Activated naive CD4-positive, alpha-beta T cell treated with anti-CD3 and anti-CD28 coated beads, Interleukin-2, amount 50 U/mL, for 24 hours (primary cell): ENCODE results near the gene ZNF212.
A peak's percentile ranks its signal among the peaks of the same experiment; 100 is the strongest.
"Not testable (repeated sequence)": the region's sequence is repeated elsewhere in the genome, so short reads cannot be mapped to it uniquely, and the experiment has no call there.

Experiments
- H3K27ac Mint-ChIP-seq: one replicate; pipeline ENCODE4 v1.8.0; 2021; ENCODE audit warnings: mild to moderate bottlenecking, mixed read lengths
- H3K27me3 Mint-ChIP-seq: one replicate; pipeline ENCODE4 v1.8.0; 2021; ENCODE audit warnings: mixed read lengths
- H3K36me3 Mint-ChIP-seq: one replicate; pipeline ENCODE4 v1.8.0; 2021; ENCODE audit warnings: mixed read lengths
- H3K4me1 Mint-ChIP-seq: one replicate; pipeline ENCODE4 v1.8.0; 2021; ENCODE audit warnings: mixed read lengths
- H3K4me3 Mint-ChIP-seq: one replicate; pipeline ENCODE4 v1.8.0; 2021; ENCODE audit warnings: mild to moderate bottlenecking, mixed read lengths
- H3K9me3 Mint-ChIP-seq: one replicate; pipeline ENCODE4 v1.8.0; 2021; ENCODE audit warnings: mixed read lengths

The ZNF212 gene

DNA sequence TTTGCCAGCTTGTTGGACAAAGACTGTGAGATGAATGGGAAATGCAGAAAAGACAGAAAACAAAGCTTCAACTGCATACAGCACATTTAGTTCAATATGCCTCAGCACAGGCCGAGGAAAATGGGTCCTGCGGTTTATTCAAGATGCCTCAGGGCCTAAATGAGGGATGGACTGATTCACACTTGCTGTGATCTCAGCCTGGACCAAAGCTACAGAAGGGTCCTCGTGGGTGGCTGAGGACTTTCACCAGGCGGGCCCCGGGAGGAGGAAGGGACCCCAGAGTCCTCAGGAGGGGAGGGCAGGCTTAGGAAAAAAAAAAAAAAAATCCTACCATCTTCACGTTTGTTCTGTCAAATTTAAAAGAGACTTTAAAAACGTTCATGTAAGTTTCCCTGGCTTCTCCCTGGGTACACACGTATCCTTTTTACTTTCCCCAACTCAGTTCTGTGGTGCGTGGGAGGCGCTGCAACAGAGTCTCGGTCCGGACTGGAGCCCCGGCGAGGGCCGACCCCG lies 21.9 kb downstream of the ZNF212 start:
- peaks cover 2% of the 10 kb centered on the region for H3K36me3 Mint-ChIP-seq
- peaks cover 40% of the 10 kb centered on the region for H3K4me1 Mint-ChIP-seq
- H3K9me3 Mint-ChIP-seq = no peaks in the 10 kb centered on the region
- H3K4me3 Mint-ChIP-seq = peak overlapping the region; percentile 87
- H3K27me3 Mint-ChIP-seq = no peaks in the 10 kb centered on the region
- H3K27ac Mint-ChIP-seq = peak overlapping the region; percentile 93

DNA sequence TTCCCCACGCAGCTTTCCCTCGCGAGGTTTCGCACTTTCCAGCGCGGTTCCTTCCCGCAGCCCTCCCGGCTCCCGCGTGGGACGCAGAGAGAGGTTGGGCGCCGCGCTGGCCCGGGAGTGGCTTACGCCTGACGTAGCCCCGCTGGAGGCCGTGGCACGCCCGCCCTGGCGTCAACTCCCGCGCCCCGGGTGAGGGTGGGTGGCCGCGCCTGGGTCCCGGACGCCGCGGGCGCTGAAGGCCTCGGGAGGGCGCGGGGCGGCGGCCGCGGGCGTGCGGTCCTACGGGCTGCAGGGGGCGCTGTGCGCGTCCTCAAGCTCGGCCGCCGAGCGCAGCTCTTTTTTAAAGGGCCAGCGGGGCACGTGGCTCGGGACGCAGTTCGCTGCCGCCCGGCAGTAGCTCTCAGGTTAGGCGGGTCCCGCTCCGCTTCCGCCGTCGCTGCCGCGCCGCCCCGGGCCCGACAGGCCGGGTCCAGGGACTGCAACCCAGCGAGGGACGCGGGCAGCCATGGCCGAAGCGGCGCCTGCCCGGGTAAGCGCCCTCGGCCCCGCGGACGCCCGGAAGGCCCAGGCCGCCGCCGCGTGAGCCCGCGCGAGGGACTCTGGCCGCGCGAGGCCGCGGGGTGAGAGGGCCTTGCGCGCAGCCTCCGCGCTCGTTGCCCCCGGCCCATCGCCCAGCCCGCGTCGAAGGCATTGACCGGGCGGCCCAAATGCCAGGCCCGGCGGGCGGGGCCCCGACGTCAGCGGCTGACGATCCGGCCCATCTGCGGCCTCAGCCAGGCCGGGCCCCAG lies 22.6 kb downstream of the ZNF212 start, which contains the start of gene ZNF783:
Gene ZNF783 (plus strand): TSS at position 368 of the 789 bp plus-strand sequence. CDS start 138 bp downstream, at position 506.
- Mint-ChIP-seq H3K4me3 (peak within 1 kb of the TSS; percentile 87), H3K36me3 (peaks cover 5% of the 10 kb centered on the region), H3K27ac (peak within 1 kb of the TSS; percentile 93), H3K4me1 (peaks cover 40% of the 10 kb centered on the region), H3K9me3 (no peaks in the 10 kb centered on the region), H3K27me3 (no peaks in the 10 kb centered on the region)

DNA sequence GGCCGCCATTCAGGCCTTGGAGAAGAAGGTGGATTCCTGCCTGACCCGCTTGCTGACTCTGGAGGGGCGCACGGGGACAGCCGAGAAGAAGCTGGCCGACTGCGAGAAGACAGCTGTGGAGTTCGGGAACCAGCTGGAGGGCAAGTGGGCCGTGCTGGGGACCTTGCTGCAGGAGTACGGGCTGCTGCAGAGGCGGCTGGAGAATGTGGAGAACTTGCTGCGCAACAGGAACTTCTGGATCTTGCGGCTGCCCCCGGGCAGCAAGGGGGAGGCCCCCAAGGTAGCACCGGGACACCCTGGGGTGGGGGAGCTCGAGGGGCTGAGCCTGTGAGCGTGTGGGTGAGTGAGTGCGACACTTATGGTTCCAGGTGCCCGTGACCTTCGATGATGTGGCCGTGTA lies 27.0 kb downstream of the ZNF212 start:
- H3K27me3 Mint-ChIP-seq = no peaks in the 10 kb centered on the region
- no peaks in the 10 kb centered on the region for H3K9me3 Mint-ChIP-seq
- H3K27ac Mint-ChIP-seq = no peak overlapping the region
- H3K4me3 Mint-ChIP-seq = no peak overlapping the region
- H3K36me3 Mint-ChIP-seq = peaks cover 18% of the 10 kb centered on the region
- H3K4me1 Mint-ChIP-seq = peaks cover 30% of the 10 kb centered on the region

DNA sequence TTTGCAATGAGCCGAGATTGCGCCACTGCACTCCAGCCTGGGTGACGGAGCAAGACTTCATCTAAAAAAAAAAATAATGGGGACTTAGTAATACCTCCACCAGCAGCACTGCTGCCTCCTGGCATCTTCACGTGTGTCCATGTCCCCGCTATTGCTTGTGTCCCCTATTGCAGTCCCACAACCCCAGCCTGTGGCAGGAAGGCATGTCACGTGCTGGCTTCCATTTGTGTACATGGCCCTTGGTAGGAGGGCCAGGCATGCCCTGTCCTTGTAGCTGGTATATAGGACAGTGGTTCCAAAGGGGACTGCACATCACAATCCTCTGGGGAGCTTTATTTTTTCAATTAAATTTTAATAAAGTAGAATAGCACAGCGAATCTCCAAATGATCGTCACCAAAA lies 28.3 kb downstream of the ZNF212 start:
- Mint-ChIP-seq H3K27ac (peak overlapping the region; percentile 61), H3K27me3 (no peaks in the 10 kb centered on the region), H3K4me1 (peaks cover 28% of the 10 kb centered on the region), H3K9me3 (no peaks in the 10 kb centered on the region), H3K36me3 (peaks cover 20% of the 10 kb centered on the region), H3K4me3 (no peak overlapping the region)

DNA sequence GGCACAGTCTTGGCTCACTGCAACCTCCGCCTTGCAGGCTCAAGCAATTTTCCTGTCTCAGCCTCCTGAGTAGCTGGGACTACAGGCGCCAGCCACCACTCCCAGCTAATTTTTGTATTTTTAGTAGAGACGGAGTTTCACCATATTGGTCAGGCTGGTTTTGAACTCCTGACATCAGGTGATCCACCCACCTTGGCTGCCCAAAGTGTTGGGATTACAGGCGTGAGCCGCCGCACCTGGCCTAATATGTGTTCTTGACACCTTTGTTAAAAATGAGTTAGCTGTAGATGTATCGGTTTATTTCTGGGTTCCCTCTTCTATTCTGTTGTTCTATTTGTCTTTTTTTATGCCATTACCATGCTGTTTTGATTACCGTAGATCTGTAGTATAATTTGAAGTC lies 35.0 kb downstream of the ZNF212 start:
- H3K27ac Mint-ChIP-seq, H3K9me3 Mint-ChIP-seq, H3K4me3 Mint-ChIP-seq, H3K27me3 Mint-ChIP-seq: not testable (repeated sequence)
- Mint-ChIP-seq H3K36me3 (peaks cover 26% of the 10 kb centered on the region), H3K4me1 (peaks cover 24% of the 10 kb centered on the region)

DNA sequence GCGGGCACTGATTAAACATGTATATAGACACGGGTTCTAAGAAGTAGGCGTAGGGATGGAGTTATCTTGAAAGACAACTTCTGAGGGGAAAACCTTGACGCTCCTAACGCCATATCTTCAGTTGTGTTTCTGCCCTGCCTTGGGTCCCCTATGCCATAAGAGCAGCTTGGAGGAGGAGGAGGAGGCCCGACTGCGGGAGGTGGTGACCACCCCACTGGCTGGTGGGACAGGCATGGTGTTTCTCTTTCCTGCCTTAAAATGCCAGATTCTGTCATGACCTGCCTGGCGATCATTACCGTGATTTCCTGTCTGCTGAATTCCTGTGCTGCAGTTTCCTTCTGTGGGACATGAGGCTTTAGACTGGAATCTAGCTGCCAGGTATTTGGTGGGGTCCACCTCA lies 38.4 kb downstream of the ZNF212 start:
- no peaks in the 10 kb centered on the region for H3K27me3 Mint-ChIP-seq
- no peaks in the 10 kb centered on the region for H3K9me3 Mint-ChIP-seq
- H3K4me3 Mint-ChIP-seq = no peak overlapping the region
- H3K27ac Mint-ChIP-seq = no peak overlapping the region
- H3K4me1 Mint-ChIP-seq = peaks cover 23% of the 10 kb centered on the region
- H3K36me3 Mint-ChIP-seq = peaks cover 22% of the 10 kb centered on the region

DNA sequence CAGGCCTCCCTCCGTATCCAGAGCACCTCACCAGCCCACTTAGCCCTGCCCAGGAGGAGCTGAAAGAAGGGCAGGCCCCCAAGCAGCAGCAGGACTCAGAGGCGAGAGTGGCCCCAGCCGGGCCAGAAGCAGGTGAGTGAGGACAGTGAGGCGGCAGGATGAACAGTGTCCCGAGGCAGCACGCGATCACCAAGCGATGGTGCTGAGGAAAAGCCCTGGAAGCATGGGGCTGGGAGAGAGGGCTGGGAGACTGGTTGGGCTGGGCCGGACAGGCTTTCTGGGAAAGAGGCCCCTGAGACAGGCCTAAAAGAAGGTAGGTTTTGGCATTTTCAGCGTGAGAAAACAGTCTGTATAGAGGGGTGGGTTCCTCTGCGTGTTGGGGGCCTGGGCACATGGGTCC lies 38.9 kb downstream of the ZNF212 start:
- no peak overlapping the region for H3K27ac Mint-ChIP-seq
- peaks cover 18% of the 10 kb centered on the region for H3K4me1 Mint-ChIP-seq
- no peaks in the 10 kb centered on the region for H3K9me3 Mint-ChIP-seq
- H3K27me3 Mint-ChIP-seq = no peaks in the 10 kb centered on the region
- peaks cover 20% of the 10 kb centered on the region for H3K36me3 Mint-ChIP-seq
- H3K4me3 Mint-ChIP-seq = no peak overlapping the region

DNA sequence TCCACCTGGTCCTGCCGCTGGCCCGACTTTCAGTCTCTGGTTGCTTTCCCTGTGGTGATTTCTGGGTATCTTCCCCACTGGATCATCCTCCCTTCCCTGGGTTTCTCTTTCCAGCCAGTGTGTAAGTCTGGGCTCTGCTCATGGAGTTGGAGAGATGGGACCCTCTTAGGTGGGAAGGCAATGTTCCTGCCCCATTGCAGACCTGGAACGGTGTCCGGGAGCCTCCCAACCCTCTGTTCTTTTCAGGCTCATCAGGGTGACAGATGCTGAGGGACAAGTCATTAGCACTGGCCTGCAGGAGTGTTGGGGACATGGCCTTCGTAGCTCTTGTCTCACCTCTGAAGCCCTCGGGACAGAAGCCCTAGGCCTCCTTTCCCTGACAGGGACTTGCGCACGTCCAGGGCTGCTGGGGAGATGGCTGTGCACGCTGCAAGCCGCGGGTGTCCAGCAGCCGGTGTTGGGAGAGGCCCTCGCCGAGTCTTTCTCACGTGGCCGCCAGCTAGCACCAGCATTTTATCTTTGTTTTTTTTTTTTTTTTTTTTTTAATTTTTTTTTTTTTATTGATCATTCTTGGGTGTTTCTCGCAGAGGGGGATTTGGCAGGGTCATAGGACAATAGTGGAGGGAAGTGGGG lies 39.8 kb downstream of the ZNF212 start:
- H3K27me3 Mint-ChIP-seq = no peaks in the 10 kb centered on the region
- no peak overlapping the region for H3K4me3 Mint-ChIP-seq
- peaks cover 16% of the 10 kb centered on the region for H3K36me3 Mint-ChIP-seq
- peaks cover 17% of the 10 kb centered on the region for H3K4me1 Mint-ChIP-seq
- H3K9me3 Mint-ChIP-seq = no peaks in the 10 kb centered on the region
- H3K27ac Mint-ChIP-seq = no peak overlapping the region

DNA sequence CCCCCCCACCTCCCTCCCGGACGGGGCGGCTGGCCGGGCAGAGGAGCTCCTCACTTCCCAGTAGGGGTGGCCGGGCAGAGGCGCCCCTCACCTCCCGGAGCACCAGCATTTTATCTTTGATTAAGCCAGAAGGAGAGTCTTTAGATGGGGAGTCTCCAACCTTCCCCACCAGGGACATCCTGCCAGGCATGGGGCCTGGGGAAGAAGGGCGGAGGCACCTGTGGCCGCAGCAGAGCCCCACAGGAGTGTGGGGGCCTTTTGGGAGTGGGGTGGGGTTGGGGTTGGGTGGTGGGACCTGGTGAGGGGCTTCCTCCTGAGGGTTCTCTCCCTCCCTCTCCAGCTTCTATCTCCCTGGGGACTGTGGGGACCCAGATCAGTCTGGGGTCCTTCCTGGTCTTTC lies 40.7 kb downstream of the ZNF212 start:
- peaks cover 12% of the 10 kb centered on the region for H3K36me3 Mint-ChIP-seq
- H3K4me1 Mint-ChIP-seq = peaks cover 18% of the 10 kb centered on the region
- H3K9me3 Mint-ChIP-seq = no peaks in the 10 kb centered on the region
- no peak overlapping the region for H3K27ac Mint-ChIP-seq
- H3K27me3 Mint-ChIP-seq = no peaks in the 10 kb centered on the region
- H3K4me3 Mint-ChIP-seq = no peak overlapping the region

DNA sequence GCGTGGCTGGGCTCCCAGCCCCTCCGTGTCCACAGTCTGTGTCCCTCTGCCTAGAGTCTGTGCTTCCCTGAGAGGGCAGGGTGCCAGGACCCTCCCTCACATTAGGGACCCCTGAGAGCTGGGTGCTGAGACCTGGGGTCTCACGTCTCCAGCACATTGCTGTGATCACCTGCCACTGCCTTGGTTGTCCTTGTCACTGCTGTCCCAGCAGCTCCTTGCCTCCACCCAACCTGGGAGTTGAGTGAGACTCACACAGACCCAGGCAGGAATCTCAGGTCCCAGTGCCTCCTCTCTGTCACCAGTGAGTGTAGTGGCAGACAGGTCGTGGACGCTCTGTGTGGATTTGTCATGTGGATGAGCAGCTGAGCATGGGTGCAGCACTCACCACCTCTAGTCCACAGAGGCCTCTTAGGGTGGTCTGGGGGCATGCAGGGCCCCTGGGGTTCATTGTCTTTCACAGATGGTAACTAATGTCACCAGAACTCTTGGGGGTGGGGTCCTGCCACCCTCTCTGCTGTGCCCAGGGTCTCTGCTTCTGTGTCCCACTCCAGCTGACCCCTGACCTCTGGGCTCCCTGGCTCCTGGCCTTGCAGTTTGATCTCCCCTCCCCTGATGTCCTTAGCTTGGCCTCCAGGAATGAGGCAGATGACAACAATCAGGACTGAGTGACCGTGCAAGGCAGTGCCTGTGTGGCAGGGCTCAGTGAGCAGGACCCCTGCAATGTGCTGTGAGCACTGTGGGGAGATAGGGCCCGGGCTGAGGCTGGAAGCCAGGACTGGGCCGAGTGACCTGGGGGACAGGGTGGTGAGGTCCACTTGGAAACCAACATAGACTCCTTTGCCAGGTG lies 41.4 kb downstream of the ZNF212 start:
- H3K27me3 Mint-ChIP-seq = no peaks in the 10 kb centered on the region
- peaks cover 23% of the 10 kb centered on the region for H3K4me1 Mint-ChIP-seq
- H3K27ac Mint-ChIP-seq = no peak overlapping the region
- no peak overlapping the region for H3K4me3 Mint-ChIP-seq
- no peaks in the 10 kb centered on the region for H3K9me3 Mint-ChIP-seq
- H3K36me3 Mint-ChIP-seq = peaks cover 12% of the 10 kb centered on the region

DNA sequence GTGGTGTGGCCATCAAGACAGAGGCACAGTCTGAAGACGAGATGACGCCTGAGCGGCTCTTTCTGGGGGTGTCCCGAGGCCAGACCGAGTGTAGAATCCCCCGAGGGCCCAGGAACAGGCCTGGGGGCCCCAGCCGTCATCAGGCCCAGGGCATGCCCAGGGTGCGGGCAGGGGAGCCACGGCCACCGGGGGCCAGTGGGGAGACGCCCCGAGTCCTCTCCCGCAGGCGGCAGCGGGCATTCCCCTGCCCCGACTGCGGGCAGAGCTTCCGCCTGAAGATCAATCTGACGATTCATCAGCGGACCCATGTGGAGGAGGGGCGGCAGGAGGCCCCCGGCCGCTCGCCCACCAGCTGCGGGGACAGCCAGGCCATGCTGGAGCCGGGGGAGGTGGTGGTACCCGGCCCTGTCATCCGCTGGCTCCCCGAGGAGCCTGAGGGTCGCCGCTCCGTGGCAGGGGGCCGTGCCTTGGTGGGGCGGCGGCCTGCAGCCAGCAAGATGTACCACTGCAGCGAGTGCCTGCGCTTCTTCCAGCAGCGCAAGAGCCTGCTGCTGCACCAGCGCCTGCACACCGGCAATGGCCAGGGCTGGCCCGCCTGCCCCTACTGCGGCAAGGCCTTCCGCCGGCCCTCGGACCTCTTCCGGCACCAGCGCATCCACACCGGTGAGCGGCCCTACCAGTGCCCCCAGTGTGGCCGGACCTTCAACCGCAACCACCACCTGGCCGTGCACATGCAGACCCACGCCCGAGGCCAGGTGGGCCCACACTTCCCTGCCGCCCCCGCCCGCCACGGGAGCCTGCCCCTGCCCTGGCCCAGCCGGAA lies 42.3 kb downstream of the ZNF212 start:
- Mint-ChIP-seq H3K36me3 (peaks cover 8% of the 10 kb centered on the region), H3K27me3 (no peaks in the 10 kb centered on the region), H3K9me3 (no peaks in the 10 kb centered on the region), H3K4me3 (no peak overlapping the region), H3K4me1 (peaks cover 28% of the 10 kb centered on the region), H3K27ac (no peak overlapping the region)

DNA sequence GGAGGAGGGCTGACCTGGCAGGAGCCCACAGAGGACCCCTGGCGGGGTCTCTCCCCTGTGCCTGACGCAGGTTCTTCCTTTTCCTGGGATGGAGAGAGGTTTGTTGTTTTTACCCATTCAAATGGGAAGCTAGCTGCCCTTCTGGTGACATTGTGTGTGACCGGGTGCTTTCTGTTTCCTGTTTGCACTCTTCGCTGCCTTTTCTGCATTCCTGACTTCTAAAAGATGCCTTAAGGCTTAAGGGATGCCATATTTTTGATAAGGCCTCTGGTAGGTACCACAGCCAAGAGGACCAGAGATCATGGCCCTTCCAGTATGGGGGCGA lies 42.8 kb downstream of the ZNF212 start:
- no peaks in the 10 kb centered on the region for H3K27me3 Mint-ChIP-seq
- peaks cover 34% of the 10 kb centered on the region for H3K4me1 Mint-ChIP-seq
- peaks cover 8% of the 10 kb centered on the region for H3K36me3 Mint-ChIP-seq
- no peak overlapping the region for H3K27ac Mint-ChIP-seq
- no peak overlapping the region for H3K4me3 Mint-ChIP-seq
- no peaks in the 10 kb centered on the region for H3K9me3 Mint-ChIP-seq

DNA sequence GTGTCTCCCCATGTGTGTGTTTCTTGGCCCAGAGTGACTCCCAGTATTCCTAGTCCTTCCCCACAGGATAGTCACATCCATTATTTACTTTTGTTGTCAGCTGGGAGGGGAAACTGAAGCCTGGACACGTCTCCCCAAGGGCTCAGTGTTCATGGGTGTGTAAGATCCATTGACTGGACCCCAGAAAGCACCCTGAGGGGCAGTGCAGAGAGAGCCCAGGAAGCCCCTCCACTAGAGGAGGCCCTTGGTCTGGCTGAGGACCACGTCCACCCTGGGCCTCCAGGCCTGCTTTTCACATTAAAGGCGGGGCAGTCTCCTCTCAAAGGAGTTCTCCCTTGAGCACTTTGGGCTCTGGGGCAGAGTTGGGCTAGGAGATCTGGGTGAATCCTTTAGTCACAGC lies 43.9 kb downstream of the ZNF212 start:
- Mint-ChIP-seq H3K27me3 (no peaks in the 10 kb centered on the region), H3K27ac (no peak overlapping the region), H3K4me1 (peaks cover 39% of the 10 kb centered on the region), H3K9me3 (no peaks in the 10 kb centered on the region), H3K36me3 (peaks cover 6% of the 10 kb centered on the region), H3K4me3 (no peak overlapping the region)

DNA sequence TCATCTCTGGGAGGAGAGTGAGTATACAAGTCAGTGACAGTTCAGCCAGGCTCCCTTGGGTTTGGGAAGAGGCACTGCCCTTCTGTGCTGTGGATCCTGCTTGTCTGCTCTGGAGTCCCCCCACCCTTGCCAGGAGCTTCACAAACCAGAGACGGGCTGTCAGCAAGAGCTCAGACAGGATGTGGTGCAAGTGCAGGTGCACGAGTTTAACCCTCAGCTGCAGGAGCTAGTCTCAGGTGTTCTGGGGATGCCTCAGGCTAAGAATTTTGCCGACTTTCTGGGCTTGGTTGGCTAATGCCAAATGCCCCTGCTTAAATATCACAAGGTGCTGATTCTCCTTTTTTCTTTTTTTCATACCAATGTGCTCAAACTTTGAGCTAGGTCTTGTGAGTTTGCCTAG lies 44.9 kb downstream of the ZNF212 start:
- Mint-ChIP-seq H3K9me3 (no peaks in the 10 kb centered on the region), H3K27ac (peak overlapping the region; percentile 62), H3K36me3 (peaks cover 4% of the 10 kb centered on the region), H3K4me3 (peak overlapping the region; percentile 97), H3K27me3 (no peaks in the 10 kb centered on the region), H3K4me1 (peaks cover 39% of the 10 kb centered on the region)
